GM12878 (cell line): ENCODE results near the gene LINGO1. TPM values are rescaled to one million over a fixed set of nuclear protein-coding genes. Genes with fewer than 3 reads are reported as not detected.

Experiments used
- ATAC-seq: fragments of 200-7000 bp; cut with Tn5 transposase; 3 replicates; pipeline ENCODE4 v1.9.1; 2020; ENCODE audit warnings: mild to moderate bottlenecking, moderate library complexity
- BruUV-seq: library from RNA; stranded (reverse); fragments of 400-500 nt; replicated peaks from 2 replicates; lab custom pipeline; 2021; lab: Mats Ljungman, UMichigan
- CTCF ChIA-PET: fragments of 300-600 bp; sonication (Branson Sonifier 250); formaldehyde crosslinking; extraction: SDS; loops from one replicate; lab custom pipeline; 2021; ENCODE audit warnings: inconsistent platforms; lab: Yijun Ruan, JAX
- POLR2A ChIA-PET: fragments of 350-600 bp; formaldehyde crosslinking; extraction: SDS; loops from one replicate; lab custom pipeline; 2021; ENCODE audit warnings: inconsistent platforms; lab: Charles Lee
- RAD21 ChIA-PET: fragments of 300-600 bp; sonication (Branson Sonifier 250); formaldehyde crosslinking; loops from one replicate; lab custom pipeline; 2023; ENCODE audit warnings: antibody characterized with exemption; ENCODE audit not compliant: unreplicated experiment; lab: Charles Lee
- SMC1A ChIA-PET: fragments of 300-600 bp; sonication (Branson Sonifier 250); formaldehyde crosslinking; loops from one replicate; lab custom pipeline; 2023; ENCODE audit not compliant: unreplicated experiment, uncharacterized antibody; lab: Charles Lee
- DNase-seq: peaks from one replicate; pipeline ENCODE4 v3.0.0-alpha.2; 2011; ENCODE audit warnings: low read depth, low spot score
- FAIRE-seq: peaks from 3 replicates; lab custom pipeline; 2011; peaks lifted over from hg19 to GRCh38; lab: Jason Lieb, UNC
- H2AFZ ChIP-seq: 2 replicates; pipeline ENCODE4 v1.6.0; 2011; ENCODE audit warnings: low read depth, low read length, control low read depth; ENCODE audit not compliant: control insufficient read depth
- H3K27ac ChIP-seq: 2 replicates; pipeline ENCODE4 v1.5.1; 2011; ENCODE audit warnings: control low read depth; ENCODE audit not compliant: control insufficient read depth, insufficient read depth
- H3K27me3 ChIP-seq, 2 experiments: replicated peaks in 1 of 2; 2 replicates each; pipeline versions ENCODE4 v1.6.0 to v1.6.1; 2011; ENCODE audit warnings: low read length in 1 of 2; ENCODE audit not compliant: control insufficient read depth in 2 of 2, insufficient read depth in 2 of 2
- H3K36me3 ChIP-seq, 2 experiments: 2 replicates each; pipeline ENCODE4 v1.5.1; 2011; ENCODE audit warnings: low read length in 1 of 2; ENCODE audit not compliant: control insufficient read depth in 2 of 2, insufficient read depth in 2 of 2
- H3K4me1 ChIP-seq: 2 replicates; pipeline ENCODE4 v1.6.1; 2011; ENCODE audit warnings: mild to moderate bottlenecking, low read length, moderate library complexity, mixed read lengths; ENCODE audit not compliant: control insufficient read depth, insufficient read depth
- H3K4me2 ChIP-seq: 2 replicates; pipeline ENCODE4 v1.6.0; 2011; ENCODE audit warnings: control low read depth; ENCODE audit not compliant: control insufficient read depth, insufficient read depth
- H3K4me3 ChIP-seq: fragments of 200-600 bp; sonication (generic); 2 replicates; pipeline ENCODE4 v1.5.1; 2016
- H3K79me2 ChIP-seq: 2 replicates; pipeline ENCODE4 v1.6.0; 2011; ENCODE audit warnings: low read length; ENCODE audit not compliant: control insufficient read depth, insufficient read depth
- H3K9ac ChIP-seq: 2 replicates; pipeline ENCODE4 v1.8.0; 2011; ENCODE audit warnings: low read length, control low read depth, mixed read lengths; ENCODE audit not compliant: control insufficient read depth, insufficient read depth
- H3K9me3 ChIP-seq: replicated peaks from 3 replicates; pipeline ENCODE4 v1.5.1; 2011; ENCODE audit warnings: mild to moderate bottlenecking, low read length; ENCODE audit not compliant: control insufficient read depth, insufficient read depth
- H4K20me1 ChIP-seq: 2 replicates; pipeline ENCODE4 v1.6.0; 2011; ENCODE audit not compliant: control insufficient read depth, insufficient read depth
- ASH2L ChIP-seq: fragments of 300-600, 200-600 bp; sonication (generic); IDR thresholded peaks from 2 replicates; pipeline ENCODE4 v1.6.1; 2017; ENCODE audit warnings: low read depth, mild to moderate bottlenecking, borderline replicate concordance
- EP300 ChIP-seq, 2 experiments: fragments of 150-350 bp in 1 of 2; IDR thresholded peaks; 2 replicates each; pipeline ENCODE4 v1.6.1; 2011 to 2012; ENCODE audit warnings: low read depth in 2 of 2, low read length in 2 of 2, borderline replicate concordance in 1 of 2, improper control_type of control experiment in 1 of 2, inconsistent platforms in 1 of 2; ENCODE audit not compliant: control insufficient read depth in 1 of 2
- HCFC1 ChIP-seq: fragments of 150-350 bp; IDR thresholded peaks from 2 replicates; pipeline ENCODE4 v1.6.1; 2014; ENCODE audit warnings: low read length
- JUND ChIP-seq: IDR thresholded peaks from 2 replicates; pipeline ENCODE4 v1.6.1; 2012; ENCODE audit warnings: low read depth, mild to moderate bottlenecking, low read length, improper control_type of control experiment, moderate library complexity
- MEF2B ChIP-seq: fragments of 450-650 bp; IDR thresholded peaks from 2 replicates; pipeline ENCODE4 v1.6.1; 2018; ENCODE audit warnings: mild to moderate bottlenecking, moderate library complexity; ENCODE audit not compliant: partially characterized antibody, poor library complexity, severe bottlenecking
- NFXL1 ChIP-seq: fragments of 450-650 bp; IDR thresholded peaks from 2 replicates; pipeline ENCODE4 v1.6.1; 2017; ENCODE audit warnings: antibody characterized with exemption, mild to moderate bottlenecking, borderline replicate concordance
- SIX5 ChIP-seq: IDR thresholded peaks from 2 replicates; pipeline ENCODE4 v1.6.1; 2011; ENCODE audit warnings: mild to moderate bottlenecking, low read depth, low read length, moderate library complexity; ENCODE audit not compliant: severe bottlenecking
- SREBF2 ChIP-seq: IDR thresholded peaks from 2 replicates; pipeline ENCODE4 v1.6.1; 2012; ENCODE audit warnings: mild to moderate bottlenecking, low read length
- WGBS: methylation state at CpG from one replicate; pipeline ENCODE4 v1.1.6; 2016; ENCODE audit warnings: low lambda C conversion rate; ENCODE audit not compliant: insufficient replicate concordance, insufficient coverage; ENCODE audit errors: missing lambda C conversion rate; 5-methylcytosine and 5-hydroxymethylcytosine counted together
- in situ Hi-C: fragments of 300-500 bp; cut with MboI; formaldehyde crosslinking; loops from 9 replicates; pipeline ENCODE4 v1.14.3; 2018; ENCODE audit warnings: mixed read lengths
- intact Hi-C: fragments of 100-400 bp; cut with micrococcal nuclease; formaldehyde crosslinking; loops from one replicate; pipeline ENCODE4 v1.14.2; 2022; ENCODE audit not compliant: unreplicated experiment
- polyA plus RNA-seq, 11 experiments: library from polyadenylated mRNA; depleted of rRNA in 4 of 11; unstranded in 6 of 11; stranded (reverse) in 5 of 11; fragments of >200 nt; fragmentation: Nextera tagmentation in 4 of 11; fragmentation: Illumina TruSeq in 1 of 11; extraction: Ambion mirVana in 4 of 11; extraction: Trizol in 1 of 11; gene quantifications; 1 replicate in 1 of 11; 2 replicates in 10 of 11; pipeline versions ENCODE4 v1.2.1 to v1.2.3, GENCODE V29; 2011 to 2016; ENCODE audit warnings: inconsistent platforms in 2 of 11, missing spikeins in 2 of 11, low read depth in 1 of 11
- total RNA-seq, 4 experiments: library from RNA; depleted of rRNA in 3 of 4; stranded (reverse); fragments of >200 nt in 3 of 4; fragmentation: Illumina TruSeq in 1 of 4; extraction: Trizol in 1 of 4; gene quantifications; 2 replicates each; pipeline versions ENCODE4 v1.2.1 to v1.2.3, GENCODE V29; 2013 to 2021

LINGO1 gene
- total and polyA plus RNA-seq, 10 of the 15 experiments (the other 5 are each of a cell fraction or from before 2014, with no cell fraction given): 0.04 to 3.9 (median 0.17) TPM; not detected in 6

- TF ChIP-seq HCFC1 (no peak), EP300 (IDR thresholded peaks at IDR 0.05; ENCODE audit: borderline replicate concordance in 1 of 2, control insufficient read depth in 1 of 2, low read depth in 2 of 2, low read length in 2 of 2) (no peak), SIX5 (no peak)
Observed at GRCh38 chr15:77628010-77628409, 4.7 kb downstream of the LINGO1 start (continued).

- H3K9ac ChIP-seq: no peak overlapping the region
- H3K36me3 ChIP-seq: no peaks in the 10 kb centered on the region
- H3K27ac ChIP-seq: no peak overlapping the region
- ChIA-PET CTCF (interaction anchor here (0.8 to 5.0 kb wide), 4 partner anchors 10 to 194 kb away, joined by 3 to 17 read pairs (median 6); no protein-coding TSS in a partner anchor), RAD21 (no interaction called here), SMC1A (interaction anchor here (1.1 kb wide), 1 partner anchor 9 kb away, joined by 3 read pairs; no protein-coding TSS in a partner anchor), POLR2A (no interaction called here)
- in situ Hi-C loops: loop anchor here (25.0 kb wide), 1 partner anchor 185 kb away; no protein-coding TSS in a partner anchor
- FAIRE-seq: no peak
- H3K79me2 ChIP-seq: no peaks in the 10 kb centered on the region
- 22% methylated on average over 2 of the region's 2 CpGs for WGBS
- no peaks in the 10 kb centered on the region for H3K4me1 ChIP-seq
- no TSS peak for BruUV-seq
- DNase-seq: no peak
- H4K20me1 ChIP-seq: no peaks in the 10 kb centered on the region
- intact Hi-C loops: no loop called here
- no peak overlapping the region for H3K4me3 ChIP-seq
- no peak for ATAC-seq
- H3K9me3 ChIP-seq: no peaks in the 10 kb centered on the region
- TF ChIP-seq SREBF2: no peak
- no peak for TF ChIP-seq NFXL1
- no peak for TF ChIP-seq ASH2L
- TF ChIP-seq JUND: no peak
- no peak for TF ChIP-seq MEF2B
- no peak overlapping the region for H3K4me2 ChIP-seq
- peaks cover 11 to 12% of the 10 kb centered on the region in 2 experiments for H3K27me3 ChIP-seq
- H2AFZ ChIP-seq: no peak overlapping the region
Observed at GRCh38 chr15:77627581-77627980, 5.1 kb downstream of the LINGO1 start.
